NCI-H345 (cell line): ENCODE data around the gene CST4.
"Not testable (repeated sequence)": the region's sequence is repeated elsewhere in the genome, so short reads cannot be mapped to it uniquely, and the experiment has no call there.

Experiments used
- DNase-seq: peaks from one replicate; lab custom pipeline; 2025; lab: John Stamatoyannopoulos, UW

Gene CST4

DNA sequence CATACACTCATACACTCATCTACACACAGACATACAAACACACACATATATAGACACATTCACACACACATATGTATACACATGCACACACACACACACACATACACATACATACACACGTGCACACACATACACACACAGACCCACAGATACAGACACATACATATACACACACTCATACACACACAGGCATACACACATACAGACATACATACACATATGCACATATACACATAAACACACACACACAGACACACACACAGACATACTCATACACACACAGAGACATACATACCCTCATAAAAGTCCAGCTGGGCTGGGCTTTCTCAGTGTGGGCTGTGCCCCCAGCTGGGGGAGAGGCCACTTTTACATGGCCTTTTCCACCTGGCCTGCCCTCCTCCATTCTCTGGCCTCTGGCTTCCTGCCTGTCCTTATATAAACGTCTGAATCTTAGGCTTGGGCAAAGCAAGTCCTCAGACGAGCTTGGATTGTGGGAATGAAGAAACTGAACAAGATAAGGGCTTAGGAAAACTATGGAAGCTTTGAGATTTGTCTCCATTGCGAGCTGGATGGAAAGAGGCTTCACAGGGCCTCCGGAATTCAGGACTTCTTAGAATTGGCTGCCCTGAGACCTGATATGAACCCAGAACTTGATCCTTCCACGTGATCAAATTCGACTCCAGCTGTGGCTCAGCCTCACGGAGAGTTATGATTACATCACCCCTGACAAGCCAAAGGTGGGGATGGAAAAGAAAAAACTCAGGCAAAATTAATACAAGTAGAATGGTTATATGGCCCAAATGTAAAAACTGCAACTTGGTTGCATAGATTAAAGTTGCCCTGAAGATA lies 28.6 kb downstream of the CST4 start:
- no peak for DNase-seq

DNA sequence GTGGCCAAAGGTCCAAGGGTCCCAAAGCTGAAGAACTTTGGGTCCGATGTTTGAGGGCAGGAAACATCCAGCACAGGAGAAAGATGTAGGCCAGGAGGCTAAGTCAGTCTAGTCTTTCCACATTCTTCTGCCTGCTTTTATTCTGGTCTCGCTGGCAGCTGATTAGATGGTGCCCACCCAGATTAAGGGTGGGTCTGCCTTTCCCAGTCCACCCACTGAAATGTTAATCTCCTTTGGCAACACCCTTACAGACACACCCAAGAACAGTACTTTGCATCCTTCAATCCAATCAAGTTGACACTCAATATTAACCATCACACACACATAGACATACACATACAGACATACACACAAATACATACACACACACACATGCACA lies 29.2 kb downstream of the CST4 start:
- not testable (repeated sequence) for DNase-seq

DNA sequence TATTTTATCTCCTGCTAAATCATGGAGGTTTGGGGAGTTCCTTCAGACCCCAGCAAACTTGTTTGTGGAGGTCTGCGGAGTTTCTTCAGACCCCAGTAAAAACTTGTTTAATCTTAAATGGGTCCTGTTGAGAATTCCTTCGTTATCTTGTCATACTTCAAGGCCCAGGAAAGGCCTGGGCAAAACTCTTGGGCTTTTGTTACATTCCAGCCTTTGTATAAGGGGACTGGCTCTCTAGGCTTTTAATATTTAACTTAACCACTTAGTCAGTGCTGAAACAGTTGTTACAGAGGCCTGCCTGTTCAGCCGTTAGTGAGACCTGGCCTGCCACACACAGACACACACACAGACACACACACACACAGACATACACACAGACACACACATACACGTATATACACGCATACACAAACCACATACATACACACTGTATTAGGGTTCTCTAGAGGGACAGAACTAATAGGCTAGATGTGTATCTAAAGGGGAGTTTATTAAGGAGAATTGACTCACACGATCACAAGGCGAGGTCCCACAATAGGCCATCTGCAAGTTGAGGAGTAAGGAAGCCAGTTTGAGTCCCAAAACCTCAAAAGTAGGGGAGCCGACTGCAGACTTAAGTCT lies 29.7 kb downstream of the CST4 start:
- DNase-seq: no peak

DNA sequence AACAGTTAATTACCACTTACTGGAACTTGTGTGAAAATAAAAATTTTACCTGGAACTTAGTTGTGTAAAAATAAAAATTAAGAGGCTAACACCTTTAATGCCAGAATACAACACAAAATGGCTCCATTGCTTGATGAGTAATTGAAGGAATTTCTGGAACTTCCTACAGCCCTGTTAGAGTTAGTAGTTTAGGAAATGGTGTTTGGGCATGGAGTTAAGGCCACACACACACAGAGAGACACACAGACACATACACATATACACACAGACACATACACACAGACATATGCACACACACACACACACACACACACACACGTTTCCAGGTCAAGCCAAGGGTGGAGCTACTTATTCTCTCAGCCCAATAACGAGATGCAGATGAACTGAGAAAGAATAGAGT lies 30.5 kb downstream of the CST4 start:
- no peak for DNase-seq

DNA sequence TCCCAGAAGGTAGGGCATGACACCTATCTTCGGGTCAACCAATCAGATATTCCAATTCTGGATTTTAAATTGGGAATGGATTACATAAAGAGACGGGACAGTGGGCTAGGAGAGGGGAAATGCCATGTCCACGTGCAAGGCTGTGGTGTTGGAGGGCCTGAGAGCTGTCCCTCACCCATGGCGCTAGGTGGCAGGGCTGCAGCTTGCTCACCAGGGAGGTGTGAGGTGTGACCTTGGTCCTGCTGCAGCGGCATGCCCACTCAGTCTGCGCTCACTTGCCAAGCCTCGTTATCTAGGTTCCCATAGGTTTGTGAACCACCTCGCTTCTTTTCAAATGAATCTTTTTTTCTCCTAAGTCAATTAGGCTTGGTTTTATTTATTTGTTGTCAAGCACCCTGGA lies 31.6 kb downstream of the CST4 start:
- no peak for DNase-seq

DNA sequence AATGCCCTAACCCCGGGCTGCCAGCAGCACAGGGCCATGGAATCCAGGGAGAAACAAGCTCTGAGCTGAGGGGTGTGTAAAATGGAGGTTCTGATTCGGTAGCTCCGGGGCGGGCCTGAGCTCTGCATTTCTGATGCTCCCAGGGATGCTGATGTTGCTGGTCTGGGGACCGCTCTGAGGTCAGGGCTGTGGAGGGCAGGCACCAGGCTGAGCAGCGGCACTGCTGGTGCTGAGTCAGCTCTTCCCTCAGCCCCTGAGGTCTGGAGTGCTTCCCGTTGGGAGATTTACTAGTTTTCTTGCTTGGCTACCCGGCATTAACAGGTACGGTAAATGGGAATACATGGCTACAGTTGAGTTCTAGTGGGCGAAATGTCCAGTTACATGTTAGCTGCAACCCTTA lies 32.5 kb downstream of the CST4 start:
- no peak for DNase-seq

DNA sequence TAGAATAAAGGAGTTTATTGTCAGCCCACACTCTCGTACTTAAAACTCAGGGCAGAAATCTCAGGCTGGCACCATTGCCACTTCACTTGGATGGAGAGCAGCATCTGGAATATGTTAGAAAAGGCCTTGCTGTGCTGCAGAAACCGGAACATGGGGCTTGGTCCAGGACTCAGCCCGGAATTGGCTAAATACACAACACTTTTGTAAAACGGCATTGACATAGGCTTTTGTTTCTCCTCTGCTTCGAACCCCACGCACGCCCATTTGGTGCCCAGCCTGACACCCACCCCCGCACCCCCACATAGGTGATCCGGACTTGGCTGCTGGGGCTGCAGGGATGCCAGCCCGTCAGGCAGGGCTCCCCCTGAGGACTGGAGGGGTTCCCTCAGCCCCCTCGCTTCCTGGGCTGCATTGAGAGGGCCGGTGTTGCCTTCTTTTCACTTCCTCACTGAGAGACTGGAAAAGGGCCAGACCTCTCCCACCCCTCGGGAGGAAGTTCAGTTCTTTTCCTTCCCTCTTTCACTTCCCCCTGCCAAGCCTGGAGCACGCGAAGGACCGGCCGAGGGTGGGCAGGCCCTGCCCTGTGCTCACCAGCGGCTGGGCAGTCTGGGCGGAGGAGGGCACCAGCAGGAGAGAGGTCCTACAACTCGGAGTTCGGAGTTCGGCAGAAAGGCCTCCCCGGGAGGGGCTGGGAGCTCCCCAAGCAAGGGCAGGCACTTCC lies 33.2 kb downstream of the CST4 start:
- no peak for DNase-seq

DNA sequence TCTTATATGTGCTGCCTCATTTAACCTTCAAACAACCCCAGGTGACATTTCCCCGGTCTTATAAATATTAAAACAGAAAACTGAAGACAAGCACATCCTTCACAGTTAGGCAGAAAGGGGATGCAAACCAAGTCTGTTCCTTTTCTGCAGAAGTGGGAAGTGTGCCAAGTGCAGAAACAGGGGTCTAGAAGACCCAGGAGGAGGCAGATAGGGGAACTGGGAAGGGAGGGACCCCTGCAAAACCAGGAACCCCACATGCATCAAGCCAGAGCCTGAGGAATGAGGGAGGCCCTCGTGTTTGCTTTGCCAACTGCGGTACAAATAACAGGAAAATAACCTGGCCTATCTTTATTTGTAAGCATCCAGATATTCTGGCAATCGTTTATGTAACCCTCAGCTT lies 34.1 kb downstream of the CST4 start:
- no peak for DNase-seq

DNA sequence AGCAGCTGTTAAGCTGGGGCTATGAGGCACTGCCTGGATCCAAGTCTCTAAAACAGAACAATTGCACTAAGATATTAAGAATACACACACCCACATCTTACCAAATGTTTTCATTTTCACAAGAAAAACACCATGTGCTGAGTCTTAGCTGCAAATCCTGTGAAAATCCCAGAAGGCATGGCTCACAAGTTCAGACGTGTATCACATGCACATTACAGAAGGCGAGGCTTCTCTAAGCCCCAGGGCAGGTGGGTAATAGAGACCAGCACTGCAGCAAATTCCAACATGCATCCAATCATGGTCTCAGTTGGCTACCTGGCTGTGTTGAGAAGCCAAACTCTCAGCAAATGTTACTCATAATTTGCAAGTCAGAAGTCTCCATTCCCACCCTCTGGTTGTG lies 34.8 kb downstream of the CST4 start:
- no peak for DNase-seq

DNA sequence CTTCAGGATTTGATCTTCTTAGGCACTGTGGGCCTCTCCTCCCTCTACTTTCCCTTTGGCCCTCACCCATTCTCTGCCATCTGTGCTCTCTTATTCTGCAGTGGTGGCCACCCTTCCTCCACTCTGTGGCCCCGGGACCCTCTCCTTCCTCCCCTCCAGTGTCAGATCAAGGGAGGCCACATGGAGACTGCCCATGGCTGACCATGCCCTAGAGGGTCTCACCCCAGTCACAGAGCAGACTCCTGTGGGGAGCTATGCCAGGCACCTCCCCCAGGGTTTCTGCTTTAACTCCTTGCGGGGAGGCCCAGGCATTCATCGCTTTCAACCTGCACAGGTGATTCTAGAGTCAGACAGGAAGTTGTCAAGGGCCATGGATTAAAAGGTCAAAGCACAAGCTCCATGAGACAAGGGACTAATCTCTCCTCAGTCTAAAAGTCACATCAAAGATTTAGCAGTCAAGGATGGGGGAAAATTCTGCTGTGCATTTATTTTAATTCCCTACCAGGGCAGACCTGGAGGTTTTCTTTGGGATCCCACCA lies 35.4 kb downstream of the CST4 start:
- no peak for DNase-seq

DNA sequence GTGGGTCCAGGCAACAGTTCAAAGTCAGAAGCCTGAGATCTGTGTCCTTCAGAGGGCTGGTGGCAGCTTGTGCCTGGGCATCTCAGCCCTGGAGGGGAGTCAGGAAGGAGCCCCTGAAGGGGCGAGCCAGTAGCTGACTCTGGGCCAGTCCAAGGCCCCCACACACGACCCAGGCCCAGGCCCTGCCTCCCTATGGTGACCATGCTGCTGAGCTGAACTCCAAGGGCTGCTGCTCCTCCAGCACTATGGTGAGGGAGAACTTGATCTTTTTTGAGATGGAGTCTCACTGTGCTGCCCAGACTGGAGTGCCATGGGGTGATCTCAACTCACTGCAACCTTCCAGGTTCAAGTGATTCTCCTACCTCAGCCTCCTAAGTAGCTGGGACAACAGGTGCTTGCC lies 35.9 kb downstream of the CST4 start:
- DNase-seq: no peak

DNA sequence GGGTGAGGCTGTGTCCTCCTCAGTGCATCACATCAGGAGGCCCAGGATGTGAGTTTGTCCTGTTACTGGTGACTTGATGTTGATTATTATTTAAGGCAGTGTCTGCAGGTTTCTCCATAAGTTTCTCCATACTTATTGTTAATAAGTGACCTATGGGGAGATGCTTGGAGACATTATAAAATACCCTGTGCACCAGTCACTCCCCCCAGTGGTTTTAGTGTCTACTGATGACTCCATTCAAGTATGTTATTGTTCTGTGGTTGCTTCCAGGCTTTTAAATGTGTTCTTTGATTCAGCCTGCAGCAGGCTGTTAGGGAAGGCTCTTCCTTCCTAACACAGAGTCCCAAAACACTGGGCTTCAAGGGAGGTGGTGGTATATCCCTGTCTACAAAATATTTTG lies 36.5 kb downstream of the CST4 start:
- DNase-seq: no peak

DNA sequence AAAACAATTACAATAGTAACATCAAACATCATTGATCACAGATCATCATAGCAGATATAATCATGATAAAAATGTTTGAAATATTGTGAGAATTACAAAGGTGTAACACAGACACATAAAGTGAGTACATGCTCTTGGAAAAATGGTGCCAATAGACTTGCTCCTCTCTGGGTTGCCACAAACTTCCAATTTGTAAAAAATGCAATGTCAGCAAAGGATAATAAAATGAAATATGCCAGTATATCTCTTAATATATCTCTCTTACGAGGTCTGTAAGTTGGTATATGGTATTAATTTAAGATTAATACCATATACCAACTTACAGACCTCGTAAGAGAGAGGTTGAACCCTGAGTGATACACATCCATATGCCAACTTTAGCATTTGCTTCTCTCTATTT lies 37.7 kb downstream of the CST4 start:
- DNase-seq: no peak

DNA sequence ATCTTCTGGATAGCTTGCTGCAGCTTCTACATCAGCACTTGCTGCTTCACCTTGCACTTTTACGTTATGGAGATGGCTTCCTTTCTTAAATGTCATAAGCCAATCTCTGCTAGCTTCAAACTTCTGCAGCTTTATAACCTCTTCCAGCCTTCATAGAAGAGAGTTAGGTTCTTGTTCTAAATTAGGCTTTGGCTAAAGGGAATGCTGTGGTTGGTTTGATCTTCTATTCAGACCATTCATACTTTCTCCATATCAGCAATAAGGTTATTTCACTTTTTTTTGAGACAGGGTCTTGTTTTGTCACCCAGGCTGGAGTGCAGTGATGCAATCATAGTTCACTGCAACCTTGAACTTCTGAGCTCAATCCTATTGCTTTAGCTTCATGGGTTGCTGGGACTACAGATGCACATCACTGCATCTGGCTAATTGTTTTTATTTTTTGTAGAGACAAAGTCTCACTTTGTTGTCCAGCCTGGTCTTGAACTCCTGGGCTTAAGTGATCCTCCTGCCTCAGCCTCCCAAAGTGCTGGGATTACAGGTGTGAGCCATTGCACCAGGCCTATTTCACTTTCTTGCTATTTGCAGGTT lies 38.9 kb downstream of the CST4 start:
- DNase-seq: no peak

DNA sequence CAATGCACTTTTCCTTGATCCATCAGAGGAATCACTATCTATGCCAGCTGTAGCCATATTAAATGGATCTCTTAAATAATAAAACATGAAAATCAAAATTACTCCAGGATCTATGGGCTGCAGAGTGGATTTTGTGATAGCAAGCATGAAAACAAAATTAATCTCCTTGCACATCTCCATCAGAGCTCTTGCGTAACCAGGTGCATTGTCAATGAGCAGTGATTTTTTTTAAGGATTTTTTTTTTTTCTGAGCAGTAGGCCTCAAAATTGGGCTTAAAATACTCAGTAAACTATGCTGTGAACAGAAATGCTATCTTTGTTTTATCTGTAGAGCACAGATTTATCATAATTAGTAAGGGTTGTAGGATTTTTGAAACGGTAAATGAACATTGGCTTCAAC lies 39.6 kb downstream of the CST4 start:
- DNase-seq: no peak

DNA sequence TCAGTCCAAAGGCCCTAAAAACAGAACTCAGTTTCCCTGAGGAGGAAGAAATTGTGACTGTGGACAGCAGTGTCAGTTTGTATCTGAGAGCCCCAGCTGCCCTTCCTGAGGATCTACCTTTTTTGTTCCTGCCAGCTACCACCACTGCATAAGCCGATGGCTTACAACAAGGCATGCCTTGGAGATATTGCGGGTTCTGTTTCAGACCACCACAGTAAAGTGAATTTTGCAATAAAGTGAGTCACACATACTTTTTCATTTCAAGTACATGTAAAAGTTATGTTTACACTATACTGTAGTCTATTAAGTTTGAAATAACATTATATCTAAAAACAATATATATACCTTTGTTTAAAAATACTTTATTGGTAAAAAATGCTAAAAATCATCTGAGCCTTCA lies 41.5 kb downstream of the CST4 start:
- DNase-seq: no peak

DNA sequence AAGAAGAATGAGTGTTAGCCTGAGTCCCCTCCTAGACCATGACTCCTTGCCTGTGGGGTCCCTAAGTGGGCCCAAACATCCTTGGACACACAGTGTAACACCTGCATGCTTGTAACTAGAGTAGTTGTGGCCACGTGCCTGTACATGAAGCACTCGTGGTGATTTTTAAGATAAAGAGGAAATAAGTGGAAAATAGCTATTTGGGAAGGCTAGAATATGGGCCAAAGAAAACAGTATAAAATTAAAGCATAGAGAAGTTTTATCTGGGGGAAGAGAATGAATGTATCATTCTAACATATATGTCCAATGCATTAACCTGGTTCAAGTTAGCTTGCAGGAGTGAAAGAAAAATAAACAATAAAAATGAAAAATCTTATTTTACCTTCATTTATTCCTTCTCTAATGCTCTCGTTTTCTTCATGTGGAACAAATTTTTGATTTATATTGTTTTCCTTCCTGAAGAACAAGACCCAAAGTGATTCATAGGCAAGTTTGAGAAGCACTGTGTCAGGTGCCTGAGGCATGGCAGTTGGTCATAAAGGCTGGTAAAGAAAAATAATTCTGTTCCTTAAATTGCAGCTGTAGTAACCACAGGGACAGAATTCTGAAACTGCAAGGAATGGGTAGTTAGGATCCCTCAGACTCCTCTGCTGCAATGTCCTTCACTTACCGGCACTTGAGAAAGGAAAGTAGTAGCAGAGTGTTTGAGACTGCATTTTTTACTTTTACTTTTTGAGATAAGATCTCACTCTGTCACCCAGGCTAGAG lies 42.5 kb downstream of the CST4 start:
- no peak for DNase-seq

DNA sequence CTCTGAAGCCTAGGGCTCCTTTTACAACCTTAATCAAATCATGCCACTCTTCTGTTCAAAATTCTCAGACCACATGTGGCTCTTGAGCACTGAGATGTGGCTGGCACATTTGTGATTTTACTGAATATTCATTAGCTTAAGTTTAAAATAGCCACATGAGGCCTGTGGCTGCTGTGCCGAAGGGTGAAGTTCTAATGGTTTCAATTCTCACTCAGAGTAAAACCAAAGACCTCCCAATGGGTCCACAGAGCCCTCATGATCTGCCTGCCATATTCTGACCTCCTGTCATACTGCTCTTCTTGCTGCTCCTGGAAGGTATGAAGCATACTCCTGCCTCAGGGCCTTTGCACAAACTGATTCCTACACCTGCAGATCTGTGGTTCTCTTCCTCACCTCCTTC lies 43.3 kb downstream of the CST4 start:
- DNase-seq: no peak

DNA sequence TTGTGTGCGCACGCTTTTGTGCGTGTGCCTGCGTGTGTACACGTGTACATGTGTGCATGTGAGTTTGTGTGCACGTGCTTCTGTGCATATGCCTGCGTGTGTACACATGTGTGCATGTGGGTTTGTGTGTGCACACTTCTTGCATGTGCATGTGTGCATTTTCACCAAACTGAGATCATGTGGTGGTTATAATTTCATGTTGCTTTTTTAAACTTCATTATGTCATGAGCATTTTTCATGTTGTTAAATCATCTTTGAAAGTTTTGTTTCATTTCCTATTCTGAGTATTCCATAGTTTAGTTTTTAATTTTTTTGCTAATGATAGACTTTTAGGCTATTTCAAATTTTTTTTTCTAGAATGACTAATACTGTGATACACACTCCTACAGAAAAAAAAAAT lies 44.7 kb downstream of the CST4 start:
- DNase-seq: no peak

DNA sequence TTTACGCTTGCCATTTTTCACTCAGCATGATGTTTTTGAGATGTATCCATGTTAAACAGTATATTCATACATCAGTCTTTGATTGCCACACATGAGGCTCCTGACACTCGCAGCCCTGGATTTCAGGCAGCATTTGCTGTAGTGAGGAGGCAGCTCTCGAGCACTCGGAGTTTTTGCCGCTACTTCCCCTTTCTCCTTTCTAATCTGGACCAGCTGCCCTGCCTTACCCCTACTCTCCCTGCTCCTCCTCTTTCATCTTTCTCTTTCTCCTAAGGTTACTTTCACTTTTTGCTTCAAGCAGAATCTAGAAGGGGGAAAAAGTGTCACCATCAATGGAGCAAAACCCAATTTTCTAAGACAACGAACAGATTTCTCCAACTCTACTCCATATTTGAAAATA lies 45.2 kb downstream of the CST4 start:
- no peak for DNase-seq

DNA sequence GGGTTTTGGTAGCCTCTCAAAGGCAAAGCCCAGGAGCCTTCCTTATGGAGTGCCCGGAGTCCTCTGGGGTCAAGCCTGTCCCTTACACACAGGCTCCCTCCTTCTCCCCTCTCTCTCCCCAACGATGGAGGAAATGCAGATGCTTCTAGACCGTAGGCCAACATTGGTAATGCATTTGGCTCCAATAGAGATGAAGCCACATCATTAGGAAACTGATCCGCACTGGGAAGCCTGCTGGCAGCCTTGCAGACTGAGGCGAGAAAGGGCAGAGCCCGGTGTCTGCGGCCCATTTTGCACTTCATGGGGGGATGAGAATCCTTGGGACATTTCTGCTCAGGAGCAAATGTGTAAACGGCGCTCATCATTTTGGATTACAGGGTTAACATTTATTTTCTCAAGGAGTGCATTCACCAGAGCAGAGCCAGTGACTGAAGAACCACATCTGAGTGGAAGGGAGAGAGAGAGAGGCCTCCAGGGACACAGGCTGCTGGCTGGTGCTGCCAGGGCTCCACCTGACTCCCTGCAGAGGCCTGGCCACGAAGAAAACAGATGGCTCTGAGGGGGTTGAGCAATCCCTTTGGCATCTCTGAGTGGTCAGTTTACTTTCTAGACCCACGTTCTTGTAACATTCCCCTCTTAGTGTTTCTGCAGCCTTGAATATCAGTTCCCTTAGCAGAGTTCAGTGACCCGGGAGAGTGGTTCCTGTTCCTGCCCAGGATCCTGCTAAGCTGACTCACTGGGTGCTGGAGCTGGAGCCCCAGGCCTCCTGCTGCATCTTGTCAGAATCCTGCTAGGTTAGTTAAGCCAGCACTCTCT lies 46.7 kb downstream of the CST4 start:
- peak; percentile 14 for DNase-seq
